CD14-positive monocyte (primary cell): ENCODE measurements around the gene AASDHPPT. TPM values are rescaled to one million over a fixed set of nuclear protein-coding genes. Genes with fewer than 3 reads are reported as not detected.

Experiments used
- DNase-seq, 3 donors: peaks; one replicate each; pipeline ENCODE4 v3.0.0-alpha.2; 2011 to 2022
- H2AFZ ChIP-seq: 2 replicates; pipeline ENCODE4 v1.6.0; 2012; ENCODE audit warnings: mild to moderate bottlenecking, low read depth, low read length, inconsistent platforms; ENCODE audit not compliant: insufficient read depth, poor library complexity, severe bottlenecking
- H3K27ac ChIP-seq, 2 donors: 1 replicate in 1 of 2; 2 replicates in 1 of 2; pipeline ENCODE4 v1.5.1; 2012 to 2013; ENCODE audit warnings: low read length in 2 of 2, control low read depth in 1 of 2, inconsistent platforms in 1 of 2, low read depth in 1 of 2, mild to moderate bottlenecking in 1 of 2
- H3K27me3 ChIP-seq, 2 donors: one replicate each; pipeline versions ENCODE4 v1.6.0 to v1.6.1; 2011 to 2013; ENCODE audit warnings: low read length in 2 of 2; ENCODE audit not compliant: control insufficient read depth in 2 of 2, insufficient read depth in 2 of 2
- H3K36me3 ChIP-seq, 2 donors: replicated peaks in 1 of 2; 1 replicate in 1 of 2; 2 replicates in 1 of 2; pipeline versions ENCODE4 v1.5.1 to v1.6.1; 2012 to 2013; ENCODE audit warnings: low read length in 2 of 2, control low read depth in 1 of 2, inconsistent platforms in 1 of 2, mild to moderate bottlenecking in 1 of 2; ENCODE audit not compliant: insufficient read depth in 2 of 2, control insufficient read depth in 1 of 2
- H3K4me1 ChIP-seq, 2 donors: 1 replicate in 1 of 2; 2 replicates in 1 of 2; pipeline versions ENCODE4 v1.5.1 to v1.6.1; 2012 to 2013; ENCODE audit warnings: low read length in 2 of 2, control low read depth in 1 of 2, inconsistent platforms in 1 of 2, mild to moderate bottlenecking in 1 of 2, moderate library complexity in 1 of 2; ENCODE audit not compliant: insufficient read depth in 2 of 2, control insufficient read depth in 1 of 2
- H3K4me2 ChIP-seq: replicated peaks from 2 replicates; pipeline ENCODE3; 2012; ENCODE audit warnings: low read length, moderate library complexity, mild to moderate bottlenecking; ENCODE audit not compliant: poor library complexity, severe bottlenecking; ENCODE audit errors: extremely low read depth
- H3K4me3 ChIP-seq, 3 experiments: fragments of 200-600 bp in 1 of 3; sonication (generic) in 1 of 3; replicated peaks in 1 of 3; 1 replicate in 2 of 3; 2 replicates in 1 of 3; pipeline ENCODE4 v1.5.1; 2011 to 2013; ENCODE audit warnings: low read length in 3 of 3, mild to moderate bottlenecking in 3 of 3, control low read depth in 2 of 3, low read depth in 2 of 3, inconsistent platforms in 1 of 3, moderate library complexity in 1 of 3
- H3K79me2 ChIP-seq: 2 replicates; pipeline ENCODE4 v1.6.0; 2012; ENCODE audit warnings: mild to moderate bottlenecking, control low read depth, inconsistent platforms, low read length, moderate library complexity; ENCODE audit not compliant: insufficient read depth
- H3K9ac ChIP-seq: 2 replicates; pipeline ENCODE4 v1.6.0; 2017; ENCODE audit warnings: low read length, mild to moderate bottlenecking; ENCODE audit not compliant: insufficient read depth, poor library complexity, severe bottlenecking
- H3K9me3 ChIP-seq, 2 donors: replicated peaks in 1 of 2; 1 replicate in 1 of 2; 2 replicates in 1 of 2; pipeline versions ENCODE4 v1.5.1 to v1.6.1; 2012 to 2013; ENCODE audit warnings: low read length in 2 of 2, control low read depth in 1 of 2; ENCODE audit not compliant: control insufficient read depth in 1 of 2, insufficient read depth in 1 of 2
- H4K20me1 ChIP-seq: 2 replicates; pipeline ENCODE4 v1.6.0; 2012; ENCODE audit warnings: mild to moderate bottlenecking, low read length, control low read depth, moderate library complexity; ENCODE audit not compliant: insufficient read depth
- H3K27ac Mint-ChIP-seq, 7 donors: one replicate each; pipeline ENCODE4 v1.8.0; 2020; ENCODE audit warnings: mild to moderate bottlenecking in 7 of 7, mixed read lengths in 7 of 7, moderate library complexity in 6 of 7, inconsistent platforms in 2 of 7
- H3K27me3 Mint-ChIP-seq, 3 donors: one replicate each; pipeline ENCODE4 v1.8.0; 2021 to 2022; ENCODE audit warnings: low read depth in 3 of 3, mild to moderate bottlenecking in 3 of 3, mixed read lengths in 3 of 3, moderate library complexity in 3 of 3, inconsistent platforms in 1 of 3
- H3K36me3 Mint-ChIP-seq, 2 donors: one replicate each; pipeline ENCODE4 v1.8.0; 2020; ENCODE audit warnings: mixed read lengths in 2 of 2, inconsistent platforms in 1 of 2, mild to moderate bottlenecking in 1 of 2
- H3K4me1 Mint-ChIP-seq: one replicate; pipeline ENCODE4 v1.8.0; 2020; ENCODE audit warnings: mild to moderate bottlenecking, mixed read lengths
- H3K4me3 Mint-ChIP-seq, 2 donors: one replicate each; pipeline ENCODE4 v1.8.0; 2020; ENCODE audit warnings: mild to moderate bottlenecking in 2 of 2, mixed read lengths in 2 of 2, moderate library complexity in 1 of 2
- H3K9me3 Mint-ChIP-seq, 7 donors: one replicate each; pipeline ENCODE4 v1.8.0; 2020 to 2022; ENCODE audit warnings: mixed read lengths in 7 of 7, mild to moderate bottlenecking in 6 of 7, moderate library complexity in 6 of 7, inconsistent platforms in 2 of 7
- CTCF ChIP-seq: fragments of 200-600 bp; IDR thresholded peaks from one replicate; pipeline ENCODE4 v1.8.0; 2022; ENCODE audit warnings: antibody characterized with exemption, mild to moderate bottlenecking
- WGBS: methylation state at CpG from one replicate; pipeline ENCODE4 v1.1.5; 2013; ENCODE audit warnings: missing lambda C conversion rate; ENCODE audit not compliant: insufficient coverage; 5-methylcytosine and 5-hydroxymethylcytosine counted together
- intact Hi-C, 2 donors: fragments of 100-400 bp; cut with micrococcal nuclease; formaldehyde crosslinking; loops; one replicate each; pipeline versions ENCODE4 v1.15.0 to v1.15.1; 2023
- polyA plus RNA-seq, 3 donors: library from polyadenylated mRNA; depleted of rRNA in 1 of 3; unstranded in 2 of 3; stranded (reverse) in 1 of 3; fragments of 300-500 nt in 2 of 3; fragments of >200 nt in 1 of 3; fragmentation: Illumina TruSeq in 2 of 3; gene quantifications; 1 replicate in 2 of 3; 2 replicates in 1 of 3; pipeline ENCODE4 v1.2.3, GENCODE V29; 2012 to 2021

Gene AASDHPPT
- polyA plus RNA-seq, 3 donors, result 7.6 to 47.3 (median 27.3) TPM

GRCh38 chr11:106082096-106082495 is 4.6 kb downstream of the AASDHPPT start:
- no peak overlapping the region for H3K27ac Mint-ChIP-seq
- Histone ChIP-seq H3K4me2 (no peak overlapping the region), H3K79me2 (peaks cover 64% of the 10 kb centered on the region), H4K20me1 (peaks cover 34% of the 10 kb centered on the region), H2AFZ (no peak overlapping the region), H3K27me3 (no peaks in the 10 kb centered on the region), H3K9ac (no peak overlapping the region), H3K4me1 (peaks cover 9 to 20% of the 10 kb centered on the region in 2 donors), H3K9me3 (no peaks in the 10 kb centered on the region), H3K36me3 (peaks cover 29 to 66% of the 10 kb centered on the region in 2 donors), H3K4me3 (no peak overlapping the region), H3K27ac (no peak overlapping the region)
- DNase-seq, result no peak
- H3K27me3 Mint-ChIP-seq, result no peaks in the 10 kb centered on the region
- intact Hi-C loops, result no loop called here
- H3K4me3 Mint-ChIP-seq, result no peak overlapping the region
- peaks cover 39% of the 10 kb centered on the region for H3K4me1 Mint-ChIP-seq
- H3K9me3 Mint-ChIP-seq, result no peaks in the 10 kb centered on the region
- no peak for TF ChIP-seq CTCF
- peaks cover 33 to 37% of the 10 kb centered on the region in 2 donors for H3K36me3 Mint-ChIP-seq

- H4K20me1 ChIP-seq, result peaks cover 54% of the 10 kb centered on the region
Observed at GRCh38 chr11:106086135-106086534, 8.7 kb downstream of the AASDHPPT start.

More at GRCh38 chr11:106086135-106086534, 8.7 kb downstream of the AASDHPPT start:
- Histone ChIP-seq H3K36me3 (peaks cover 19 to 59% of the 10 kb centered on the region in 2 donors), H3K9ac (no peak overlapping the region), H2AFZ (no peak overlapping the region), H3K4me2 (no peak overlapping the region), H3K27ac (peak overlapping the region in 1 of 2 donors; percentile 47), H3K9me3 (no peaks in the 10 kb centered on the region), H3K79me2 (peaks cover 65% of the 10 kb centered on the region), H3K4me3 (no peak overlapping the region), H3K4me1 (no peaks in the 10 kb centered on the region), H3K27me3 (no peaks in the 10 kb centered on the region)
- no peak overlapping the region for H3K4me3 Mint-ChIP-seq
- no peaks in the 10 kb centered on the region for H3K27me3 Mint-ChIP-seq
- peaks cover 25 to 34% of the 10 kb centered on the region in 2 donors for H3K36me3 Mint-ChIP-seq
- H3K27ac Mint-ChIP-seq, result peak overlapping the region in 2 of 7 donors; percentile 31 to 34
- no CpG with 5 or more reads among the region's 1 CpG for WGBS
- intact Hi-C loops, result no loop called here
- peaks cover 25% of the 10 kb centered on the region for H3K4me1 Mint-ChIP-seq
- no peaks in the 10 kb centered on the region for H3K9me3 Mint-ChIP-seq
- no peak for DNase-seq
- TF ChIP-seq CTCF, result no peak
